ENCODE measurements around the gene AGFG2.

AGFG2 gene

GRCh38 chr7:100588438-100588837 lies 49.4 kb downstream of the AGFG2 start:
- DNase-seq: no peak

- DNase-seq: no peak
Measured at GRCh38 chr7:100589341-100589947, 50.4 kb downstream of the AGFG2 start.

GRCh38 chr7:100590077-100590737 lies 51.2 kb downstream of the AGFG2 start:
- no peak for DNase-seq

GRCh38 chr7:100591596-100591995 lies 52.6 kb downstream of the AGFG2 start:
- no peak for DNase-seq

GRCh38 chr7:100595188-100595587 lies 56.2 kb downstream of the AGFG2 start:
- no peak for DNase-seq

GRCh38 chr7:100598425-100598824 lies 59.4 kb downstream of the AGFG2 start:
- no peak for DNase-seq

GRCh38 chr7:100599911-100600729 lies 61.1 kb downstream of the AGFG2 start:
- DNase-seq: no peak

GRCh38 chr7:100600730-100601038 lies 61.7 kb downstream of the AGFG2 start:
- no peak for DNase-seq

- DNase-seq: no peak
Measured at GRCh38 chr7:100602889-100603725, 64.1 kb downstream of the AGFG2 start.

- DNase-seq: no peak
Measured at GRCh38 chr7:100603726-100604027, 64.7 kb downstream of the AGFG2 start.

GRCh38 chr7:100604028-100604975 lies 65.3 kb downstream of the AGFG2 start:
- DNase-seq: peak; percentile 25

GRCh38 chr7:100604976-100605911 lies 66.2 kb downstream of the AGFG2 start:
- no peak for DNase-seq

- no peak for DNase-seq
Measured at GRCh38 chr7:100606313-100606712, 67.3 kb downstream of the AGFG2 start.

- no peak for DNase-seq
Measured at GRCh38 chr7:100607111-100607510, 68.1 kb downstream of the AGFG2 start.

GRCh38 chr7:100609958-100610357 lies 71.0 kb downstream of the AGFG2 start:
- no peak for DNase-seq

GRCh38 chr7:100611983-100612729 lies 73.2 kb downstream of the AGFG2 start, which contains the start of gene MOSPD3:
Gene MOSPD3 (plus strand): TSS chr7:100612540. CDS start chr7:100612792, 252 bp downstream.
- peak; percentile 99 for DNase-seq

- DNase-seq: no peak
Measured at GRCh38 chr7:100612730-100613390, 73.9 kb downstream of the AGFG2 start.

- DNase-seq: no peak
Measured at GRCh38 chr7:100613412-100614175, 74.6 kb downstream of the AGFG2 start.
